ENCODE data around the gene HECTD3. TPM values are rescaled to one million over a fixed set of nuclear protein-coding genes. Genes with fewer than 3 reads are reported as not detected.

The HECTD3 gene
- total and polyA plus RNA-seq, 2 experiments from 2014 or later, result 27.6 to 39.1 TPM

GRCh38 chr1:45018599-45019230, 7.6 kb upstream of the HECTD3 start:
- Histone ChIP-seq H3K27ac (no peak overlapping the region), H3K27me3 (no peaks in the 10 kb centered on the region), H3K4me1 (ENCODE audit: insufficient read depth) (no peaks in the 10 kb centered on the region), H3K9me3 (ENCODE audit: low read depth) (no peaks in the 10 kb centered on the region), H2AFZ (no peak overlapping the region), H3K4me2 (no peak overlapping the region), H3K79me2 (peaks cover 4% of the 10 kb centered on the region), H3K4me3 (no peak overlapping the region), H3K9me2 (replicated peaks; ENCODE audit: insufficient read depth) (no peaks in the 10 kb centered on the region), H3K36me3 (replicated peaks; ENCODE audit: insufficient read depth, low read depth) (no peaks in the 10 kb centered on the region), H4K20me1 (ENCODE audit: insufficient read depth, poor library complexity, severe bottlenecking) (no peaks in the 10 kb centered on the region)
- DNase-seq (ENCODE audit: low spot score), result peak; percentile 78
- WGBS (ENCODE audit: low lambda C conversion rate, missing lambda C conversion rate), result 78% methylated on average over 16 of the region's 16 CpGs
- TF ChIP-seq CTCF (IDR thresholded peaks at IDR 0.05; ENCODE audit: poor library complexity) (peak; percentile 66), EZH2phosphoT487 (IDR thresholded peaks at IDR 0.05; ENCODE audit: low read depth, severe bottlenecking, unreplicated experiment) (no peak)

- Histone ChIP-seq H3K4me2 (no peak overlapping the region), H3K4me3 (no peak overlapping the region), H4K20me1 (ENCODE audit: insufficient read depth, poor library complexity, severe bottlenecking) (no peaks in the 10 kb centered on the region), H3K4me1 (ENCODE audit: insufficient read depth) (peaks cover 6% of the 10 kb centered on the region), H3K9me3 (ENCODE audit: low read depth) (no peaks in the 10 kb centered on the region), H3K27ac (no peak overlapping the region), H3K9me2 (replicated peaks; ENCODE audit: insufficient read depth) (no peaks in the 10 kb centered on the region), H2AFZ (no peak overlapping the region), H3K27me3 (no peaks in the 10 kb centered on the region), H3K79me2 (peaks cover 14% of the 10 kb centered on the region), H3K36me3 (replicated peaks; ENCODE audit: insufficient read depth, low read depth) (no peaks in the 10 kb centered on the region)
- 85% methylated on average over 6 of the region's 6 CpGs for WGBS (ENCODE audit: low lambda C conversion rate, missing lambda C conversion rate)
- no peak for DNase-seq (ENCODE audit: low spot score)
- TF ChIP-seq EZH2phosphoT487 (IDR thresholded peaks at IDR 0.05; ENCODE audit: low read depth, severe bottlenecking, unreplicated experiment) (no peak), EZH2 (IDR thresholded peaks at IDR 0.05; ENCODE audit: borderline replicate concordance) (no peak), CTCF (IDR thresholded peaks at IDR 0.05; ENCODE audit: poor library complexity) (no peak)
Observed at GRCh38 chr1:45016767-45017166, 5.6 kb upstream of the HECTD3 start.

- no peak overlapping the region for H2AFZ ChIP-seq
Observed at GRCh38 chr1:45016090-45016697, 5.1 kb upstream of the HECTD3 start.

More at GRCh38 chr1:45016090-45016697, 5.1 kb upstream of the HECTD3 start:
- no peak overlapping the region for H3K27ac ChIP-seq
- no peaks in the 10 kb centered on the region for H3K27me3 ChIP-seq
- no peaks in the 10 kb centered on the region for H3K9me2 ChIP-seq (replicated peaks; ENCODE audit: insufficient read depth)
- H3K9me3 ChIP-seq (ENCODE audit: low read depth), result no peaks in the 10 kb centered on the region
- no peak overlapping the region for H3K4me2 ChIP-seq
- no peaks in the 10 kb centered on the region for H4K20me1 ChIP-seq (ENCODE audit: insufficient read depth, poor library complexity, severe bottlenecking)
- peaks cover 14% of the 10 kb centered on the region for H3K79me2 ChIP-seq
- TF ChIP-seq EZH2 (IDR thresholded peaks at IDR 0.05; ENCODE audit: borderline replicate concordance) (no peak), CTCF (IDR thresholded peaks at IDR 0.05; ENCODE audit: poor library complexity) (no peak), EZH2phosphoT487 (IDR thresholded peaks at IDR 0.05; ENCODE audit: low read depth, severe bottlenecking, unreplicated experiment) (no peak)
- H3K4me1 ChIP-seq (ENCODE audit: insufficient read depth), result peaks cover 11% of the 10 kb centered on the region
- whole genome bisulfite sequencing (ENCODE audit: low lambda C conversion rate, missing lambda C conversion rate), result 90% methylated on average over 2 of the region's 2 CpGs
- H3K36me3 ChIP-seq (replicated peaks; ENCODE audit: insufficient read depth, low read depth), result no peaks in the 10 kb centered on the region
- H3K4me3 ChIP-seq, result no peak overlapping the region
- DNase-seq (ENCODE audit: low spot score), result no peak
